DMS53 (cell line): Measurements from ENCODE around the gene CDH1.
"Not testable (repeated sequence)": the region's sequence is repeated elsewhere in the genome, so short reads cannot be mapped to it uniquely, and the experiment has no call there.

Experiments used
- DNase-seq: peaks from one replicate; lab custom pipeline; 2025; lab: John Stamatoyannopoulos, UW

Gene CDH1

GRCh38 chr16:68790944-68791343 lies 53.9 kb downstream of the CDH1 start:
- DNase-seq, result no peak

DNA sequence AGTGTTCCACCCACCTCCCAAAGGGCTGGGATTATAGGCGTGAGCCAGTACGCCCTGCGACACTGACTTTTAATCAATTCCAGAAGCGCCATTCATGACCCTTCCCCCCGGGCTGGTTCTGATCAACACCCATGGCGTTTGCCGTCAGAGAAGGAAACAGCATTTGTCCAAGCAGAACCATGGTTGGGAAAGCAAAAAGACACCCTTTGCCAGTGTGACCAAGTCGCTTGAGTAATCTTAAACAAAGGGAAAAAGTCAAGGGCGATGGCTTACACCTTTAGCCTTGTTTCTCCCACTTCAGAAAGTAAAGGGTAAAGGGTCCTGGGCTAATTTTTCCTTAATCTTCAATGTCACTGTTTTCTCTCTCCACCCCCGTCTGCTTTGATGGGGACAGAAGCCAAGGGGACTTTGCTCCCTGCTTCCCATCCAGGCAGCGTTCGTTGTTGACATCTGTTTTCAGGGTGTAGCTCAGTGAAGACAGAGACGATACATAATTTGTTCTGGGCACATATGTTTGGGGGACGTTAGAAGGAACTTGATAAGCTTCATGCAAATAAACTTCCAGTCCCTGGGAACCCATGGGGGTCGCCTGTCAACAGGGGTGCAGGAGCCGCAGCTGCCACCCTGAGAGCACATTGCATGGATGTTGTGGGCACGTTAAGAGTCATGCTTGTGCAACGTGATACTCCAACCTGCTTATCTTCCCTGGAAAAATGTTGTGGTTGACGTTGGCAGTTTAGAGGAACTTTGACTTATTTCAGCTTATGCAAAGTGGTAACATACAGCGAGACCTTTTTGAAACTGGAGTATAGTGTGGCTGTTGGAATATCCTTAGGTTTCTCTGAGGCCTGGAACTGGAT lies 55.6 kb downstream of the CDH1 start:
- DNase-seq, result no peak

DNA sequence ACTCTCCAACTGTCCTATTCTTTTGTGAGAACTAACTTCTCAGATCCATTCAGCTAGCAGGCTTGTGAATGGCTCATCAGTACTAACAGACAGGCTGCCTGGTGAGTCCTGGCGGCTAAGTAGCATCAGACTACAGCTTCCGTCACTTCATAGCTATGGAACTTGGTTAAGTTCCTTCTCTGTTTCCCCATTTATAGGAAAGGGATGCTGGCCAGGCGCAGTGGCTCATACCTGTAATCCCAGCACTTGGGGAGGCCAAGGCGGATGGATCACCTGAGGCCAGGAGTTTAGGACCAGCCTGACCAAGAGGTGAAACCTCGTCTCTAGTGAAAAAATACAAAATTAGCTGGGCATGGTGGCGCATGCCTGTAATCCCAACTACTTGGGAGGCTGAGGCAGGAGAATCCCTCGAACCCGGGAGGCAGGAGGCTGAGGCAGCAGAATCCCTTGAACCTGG lies 56.3 kb downstream of the CDH1 start:
- DNase-seq, result no peak

- DNase-seq, result no peak
These were observed 61.3 kb downstream of the CDH1 start for GRCh38 chr16:68798398-68798797.

GRCh38 chr16:68800257-68800875 lies 63.3 kb downstream of the CDH1 start:
- DNase-seq, result peak; percentile 78

DNA sequence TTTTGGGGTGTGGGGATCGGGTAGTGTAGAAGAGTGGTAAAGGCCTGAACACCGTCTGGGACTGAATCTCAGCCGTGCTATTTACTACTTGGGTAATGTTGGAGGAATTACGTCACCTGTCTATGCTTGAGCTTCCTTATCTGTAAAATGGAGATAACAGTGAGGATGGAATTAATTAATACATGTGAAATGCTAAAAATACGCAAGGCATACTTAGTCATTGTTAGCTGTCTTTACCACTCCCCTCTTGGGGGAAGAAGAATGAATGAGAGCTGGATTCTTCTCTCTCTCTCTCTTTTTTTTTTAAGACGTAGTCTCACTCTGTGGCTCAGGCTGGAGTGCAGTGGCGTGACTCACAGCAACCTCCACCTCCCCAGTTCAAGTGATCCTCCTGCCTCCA lies 65.1 kb downstream of the CDH1 start:
- DNase-seq, result no peak

DNA sequence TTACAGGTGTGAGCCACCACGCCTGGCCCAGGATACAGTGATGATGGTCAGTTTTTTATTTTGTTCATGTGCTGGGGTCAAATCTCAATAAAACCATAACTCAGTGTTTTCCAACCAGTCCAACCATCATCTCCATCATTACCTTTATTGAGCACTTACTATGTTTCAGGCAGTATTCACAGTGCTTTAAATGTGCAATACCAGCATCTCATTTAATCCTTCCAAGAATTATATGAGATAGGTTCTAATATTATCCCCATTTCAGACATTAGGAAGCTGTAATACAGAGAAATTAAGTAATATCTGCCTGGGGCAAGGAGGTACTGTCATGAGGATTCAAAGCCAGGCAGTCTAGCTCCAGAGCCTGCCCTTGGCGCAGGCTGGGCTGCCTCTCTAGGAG lies 69.3 kb downstream of the CDH1 start:
- no peak for DNase-seq

DNA sequence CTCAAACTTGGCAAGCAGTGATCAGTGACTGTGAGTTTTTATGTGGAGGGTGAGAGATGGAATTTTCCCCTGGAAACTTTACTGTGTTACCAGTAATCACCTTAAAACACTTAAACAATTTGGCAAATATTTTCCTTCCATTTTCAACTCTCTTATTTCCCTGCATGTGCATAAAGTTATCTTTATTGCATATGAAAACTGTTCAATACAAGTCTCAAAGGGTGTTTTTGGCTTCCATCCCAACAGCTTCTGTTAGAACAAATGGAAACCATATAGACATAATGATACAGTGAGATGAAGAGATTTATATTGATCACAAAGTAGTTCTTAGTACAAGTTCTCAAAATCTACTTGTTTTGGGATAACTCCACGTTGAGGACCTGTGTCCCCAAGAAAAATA lies 69.9 kb downstream of the CDH1 start:
- no peak for DNase-seq

DNA sequence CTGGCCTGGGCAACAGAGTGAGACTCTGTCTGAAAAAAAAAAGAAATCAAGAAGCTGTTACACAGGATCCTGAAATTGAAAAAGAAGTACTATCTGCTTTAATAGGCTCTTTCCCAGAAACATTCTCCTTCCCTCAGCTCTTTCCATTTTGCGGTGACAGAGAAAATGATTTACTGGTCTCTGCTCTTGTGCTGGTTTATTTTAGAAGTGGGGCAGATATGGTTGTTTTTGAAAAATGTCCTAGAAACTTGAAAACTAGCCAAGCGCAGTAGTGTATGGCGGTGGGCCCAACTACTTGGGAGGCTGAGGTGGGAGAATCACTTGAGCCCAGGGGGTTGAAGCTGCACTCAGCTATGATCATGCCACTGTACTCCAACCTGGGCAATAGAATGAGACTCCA lies 77.4 kb downstream of the CDH1 start:
- DNase-seq, result no peak

DNA sequence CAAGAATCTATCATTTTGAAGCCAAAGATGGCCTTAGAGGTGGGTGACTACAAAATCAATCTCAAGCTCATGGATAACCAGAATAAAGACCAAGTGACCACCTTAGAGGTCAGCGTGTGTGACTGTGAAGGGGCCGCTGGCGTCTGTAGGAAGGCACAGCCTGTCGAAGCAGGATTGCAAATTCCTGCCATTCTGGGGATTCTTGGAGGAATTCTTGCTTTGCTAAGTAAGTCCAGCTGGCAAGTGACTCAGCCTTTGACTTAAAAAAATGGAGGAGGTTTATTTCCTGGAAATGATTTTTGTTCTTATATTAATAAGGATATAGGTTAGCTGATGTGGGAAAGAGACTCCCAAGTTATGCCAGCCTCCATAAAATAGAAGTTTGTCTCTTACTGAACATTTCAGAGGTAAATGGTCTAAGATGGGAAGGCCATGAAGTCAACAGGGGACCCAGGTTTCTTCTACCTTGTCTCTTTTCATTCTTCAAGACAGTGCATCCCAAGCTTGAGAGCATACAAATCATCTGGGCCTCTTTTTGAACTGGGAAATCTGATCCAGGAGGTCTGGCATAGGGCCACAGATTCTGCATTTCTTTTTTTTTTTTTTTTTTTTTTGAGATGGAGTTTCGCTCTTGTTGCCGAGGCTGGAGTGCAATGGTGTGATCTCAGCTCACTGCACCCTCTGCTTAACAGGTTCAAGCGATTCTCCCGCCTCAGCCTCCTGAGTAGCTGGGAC lies 86.5 kb downstream of the CDH1 start:
- no peak for DNase-seq

DNA sequence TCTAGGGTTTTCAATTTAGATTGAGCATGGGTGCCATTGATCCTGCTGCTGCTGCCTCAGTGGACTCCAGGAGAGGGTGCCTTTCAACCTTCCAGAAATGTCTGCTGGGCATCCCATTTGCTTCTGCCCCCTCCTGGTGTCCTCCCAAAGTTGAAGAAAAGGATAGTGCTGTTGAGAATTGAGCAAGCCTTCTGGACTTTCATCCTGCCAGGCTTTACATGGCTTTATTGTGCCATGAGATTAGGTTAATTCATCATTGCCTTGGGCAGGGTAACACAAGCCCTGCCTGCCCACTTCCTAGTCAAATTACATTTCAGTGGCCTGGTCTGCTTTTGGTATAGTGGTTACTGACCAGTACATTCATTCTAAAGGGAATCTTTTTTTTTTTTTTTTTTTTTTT lies 88.3 kb downstream of the CDH1 start:
- no peak for DNase-seq

DNA sequence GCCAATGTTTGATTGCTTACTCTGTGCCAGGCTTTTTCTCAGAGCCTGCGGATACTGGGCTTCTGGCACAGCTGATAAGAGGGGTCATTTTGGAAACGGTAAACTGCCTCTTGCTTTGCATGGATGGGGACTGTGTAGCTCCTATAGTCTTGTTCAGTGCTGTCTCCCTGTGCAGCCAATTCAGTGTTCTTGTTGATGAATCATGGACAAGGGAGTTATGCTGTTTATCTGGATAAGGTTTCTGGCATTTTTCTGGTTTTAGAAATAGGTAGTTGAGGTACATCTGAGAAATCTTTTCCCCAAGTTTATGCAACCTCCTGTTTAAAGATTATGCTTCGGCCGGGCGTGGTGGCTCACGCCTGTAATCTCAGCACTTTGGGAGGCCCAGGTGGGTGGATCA lies 89.6 kb downstream of the CDH1 start:
- DNase-seq, result no peak

- no peak for DNase-seq
These were observed 96.2 kb downstream of the CDH1 start for GRCh38 chr16:68833251-68833650.

DNA sequence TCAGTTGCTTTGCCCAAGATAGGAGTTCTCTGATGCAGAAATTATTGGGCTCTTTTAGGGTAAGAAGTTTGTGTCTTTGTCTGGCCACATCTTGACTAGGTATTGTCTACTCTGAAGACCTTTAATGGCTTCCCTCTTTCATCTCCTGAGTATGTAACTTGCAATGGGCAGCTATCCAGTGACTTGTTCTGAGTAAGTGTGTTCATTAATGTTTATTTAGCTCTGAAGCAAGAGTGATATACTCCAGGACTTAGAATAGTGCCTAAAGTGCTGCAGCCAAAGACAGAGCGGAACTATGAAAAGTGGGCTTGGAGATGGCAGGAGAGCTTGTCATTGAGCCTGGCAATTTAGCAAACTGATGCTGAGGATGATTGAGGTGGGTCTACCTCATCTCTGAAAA lies 97.5 kb downstream of the CDH1 start:
- DNase-seq, result no peak

GRCh38 chr16:68835970-68836369 lies 98.9 kb downstream of the CDH1 start:
- no peak for DNase-seq

DNA sequence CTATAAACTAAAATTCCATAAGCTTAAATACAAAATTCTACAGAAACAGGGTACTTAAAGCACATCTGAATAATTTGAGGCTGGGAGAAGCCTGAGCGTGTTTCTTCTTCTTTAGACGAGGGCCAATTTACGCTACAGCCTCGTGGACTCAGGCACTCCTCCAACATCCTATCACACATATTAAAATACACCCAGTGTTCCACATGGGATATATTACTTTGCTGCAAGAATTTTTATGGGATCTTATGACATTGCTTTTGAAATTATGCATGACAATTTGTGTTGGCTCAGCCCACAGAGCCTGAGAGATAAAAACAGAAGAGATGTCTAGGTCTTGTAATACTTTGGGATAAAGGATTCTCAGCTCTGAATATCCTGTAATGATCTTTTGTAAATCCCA lies 102.7 kb downstream of the CDH1 start:
- DNase-seq, result no peak

- DNase-seq, result not testable (repeated sequence)
These were observed 105.9 kb downstream of the CDH1 start for GRCh38 chr16:68842964-68843481.

- peak; percentile 82 for DNase-seq
These were observed 106.6 kb downstream of the CDH1 start, which contains the start of gene TANGO6 for GRCh38 chr16:68843482-68844210. TANGO6 (plus strand) TSS chr16:68843531; CDS start chr16:68843618, 87 bp downstream.

DNA sequence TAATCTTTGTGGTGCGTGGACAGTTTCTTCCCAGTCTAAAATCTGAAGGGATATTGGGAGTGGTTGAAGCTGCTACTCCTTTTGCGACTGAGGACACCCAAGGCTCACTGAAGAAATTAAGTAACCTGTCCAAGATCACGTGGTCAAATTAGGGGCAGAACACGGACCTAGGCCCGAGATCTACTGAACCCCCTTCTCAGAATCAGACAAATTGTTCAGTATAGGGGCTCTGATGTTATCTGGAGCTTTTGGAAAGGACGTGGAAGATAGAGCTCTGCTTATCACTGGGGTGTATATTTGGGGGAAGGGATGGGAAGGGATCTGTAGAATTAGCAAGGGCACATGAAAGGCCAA lies 107.1 kb downstream of the CDH1 start:
- no peak for DNase-seq

DNA sequence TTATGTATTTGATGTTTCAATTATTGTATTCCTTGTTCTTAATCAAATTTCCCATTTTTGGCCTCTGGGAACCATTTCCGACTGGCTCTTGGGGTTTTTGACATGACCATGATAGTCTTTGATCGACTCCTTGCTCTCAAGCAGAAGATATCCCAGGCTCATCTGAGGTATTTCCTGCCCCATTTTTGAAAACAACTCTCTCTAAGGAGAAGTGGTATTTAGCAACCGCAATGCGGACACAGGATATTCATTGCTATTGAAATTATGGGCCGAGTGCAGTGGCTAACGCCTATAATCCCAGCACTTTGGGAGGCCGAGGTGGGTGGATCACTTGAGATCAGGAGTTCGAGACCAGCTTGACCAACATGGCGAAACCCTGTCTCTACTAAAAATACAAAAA lies 111.7 kb downstream of the CDH1 start:
- DNase-seq, result no peak

GRCh38 chr16:68850481-68850880 lies 113.4 kb downstream of the CDH1 start:
- no peak for DNase-seq

- no peak for DNase-seq
These were observed 114.5 kb downstream of the CDH1 start for GRCh38 chr16:68851601-68852000.
